ENCODE measurements around the gene CHMP2A. TPM values are rescaled to one million over a fixed set of nuclear protein-coding genes. Genes with fewer than 3 reads are reported as not detected.

The CHMP2A gene
- total RNA-seq, 2 experiments from 2014 or later = 77.7 to 81.9 TPM

GRCh38 chr19:58572026-58572817 is 17.3 kb upstream of the CHMP2A start:
- ChIA-PET POLR2A (interaction anchor here (0.5 to 2.8 kb wide), 4 partner anchors 10 to 305 kb away, joined by 3 to 13 read pairs (median 3); no protein-coding TSS in a partner anchor), CTCF (interaction anchor here (0.6 to 1.7 kb wide), 3 partner anchors 9 to 13 kb away, joined by 3 to 5 read pairs (median 3); no protein-coding TSS in a partner anchor)

GRCh38 chr19:58571575-58571947 is 16.7 kb upstream of the CHMP2A start:
- ChIA-PET CTCF (interaction anchor here (0.6 to 1.7 kb wide), 3 partner anchors 9 to 12 kb away, joined by 3 to 5 read pairs (median 3); no protein-coding TSS in a partner anchor), POLR2A (interaction anchor here (0.7 to 2.8 kb wide), 2 partner anchors 10 to 27 kb away, joined by 3 to 13 read pairs; no protein-coding TSS in a partner anchor)

GRCh38 chr19:58570770-58571574 is 16.1 kb upstream of the CHMP2A start:
- POLR2A ChIA-PET = interaction anchor here (2.8 kb wide), 1 partner anchor 9 kb away, joined by 13 read pairs; no protein-coding TSS in a partner anchor
- CTCF ChIA-PET = interaction anchor here (0.6 to 1.7 kb wide), 3 partner anchors 8 to 11 kb away, joined by 3 to 5 read pairs (median 3); no protein-coding TSS in a partner anchor

GRCh38 chr19:58569943-58570670 is 15.2 kb upstream of the CHMP2A start:
- POLR2A ChIA-PET = no interaction called here
- CTCF ChIA-PET = no interaction called here

- ChIA-PET CTCF (no interaction called here), POLR2A (no interaction called here)
Observed at GRCh38 chr19:58569191-58569942, 14.5 kb upstream of the CHMP2A start.

- POLR2A ChIA-PET = no interaction called here
- CTCF ChIA-PET = interaction anchor here (1.2 kb wide), 1 partner anchor 12 kb away, joined by 5 read pairs; no protein-coding TSS in a partner anchor
Observed at GRCh38 chr19:58568453-58569130, 13.7 kb upstream of the CHMP2A start.

- ChIA-PET CTCF (interaction anchor here (0.9 kb wide), 1 partner anchor 12 kb away, joined by 3 read pairs; the partner anchor contains the start of gene CHMP2A), POLR2A (no interaction called here)
Observed at GRCh38 chr19:58566989-58567388, 12.1 kb upstream of the CHMP2A start.

- POLR2A ChIA-PET = no interaction called here
- CTCF ChIA-PET = no interaction called here
Observed at GRCh38 chr19:58563823-58564222, 8.9 kb upstream of the CHMP2A start.

- ChIA-PET POLR2A (interaction anchor here (1.1 to 3.0 kb wide), 4 partner anchors 9 to 20 kb away, joined by 3 to 13 read pairs (median 6); partner anchors contain the start of gene MZF1), CTCF (interaction anchor here (0.9 to 3.2 kb wide), 4 partner anchors 9 to 43 kb away, joined by 3 to 15 read pairs (median 3); partner anchors contain the start of gene ZBTB45)
Observed at GRCh38 chr19:58563034-58563573, 8.2 kb upstream of the CHMP2A start.

- ChIA-PET CTCF (interaction anchor here (0.9 to 3.2 kb wide), 4 partner anchors 8 to 43 kb away, joined by 3 to 15 read pairs (median 3); partner anchors contain the start of gene ZBTB45), POLR2A (interaction anchor here (0.8 to 3.0 kb wide), 6 partner anchors 9 to 49 kb away, joined by 3 to 13 read pairs (median 6); partner anchors contain the start of gene MZF1)
Observed at GRCh38 chr19:58562122-58563033, 7.5 kb upstream of the CHMP2A start.

- CTCF ChIA-PET = interaction anchor here (3.2 kb wide), 1 partner anchor 42 kb away, joined by 15 read pairs; the partner anchor contains the start of gene ZBTB45
- POLR2A ChIA-PET = interaction anchor here (0.6 to 3.0 kb wide), 6 partner anchors 8 to 99 kb away, joined by 6 to 13 read pairs (median 7); partner anchors contain the start of gene MZF1
Observed at GRCh38 chr19:58561373-58562121, 6.6 kb upstream of the CHMP2A start.

- ChIA-PET POLR2A (interaction anchor here (0.6 to 3.0 kb wide), 4 partner anchors 11 to 98 kb away, joined by 6 to 13 read pairs (median 8); partner anchors contain the start of gene MZF1), CTCF (interaction anchor here (3.2 kb wide), 1 partner anchor 41 kb away, joined by 15 read pairs; the partner anchor contains the start of gene ZBTB45)
Observed at GRCh38 chr19:58560921-58561320, 6.0 kb upstream of the CHMP2A start.

GRCh38 chr19:58560007-58560887 is 5.3 kb upstream of the CHMP2A start:
- ChIA-PET CTCF (interaction anchor here (1.0 to 3.2 kb wide), 4 partner anchors 11 to 41 kb away, joined by 3 to 15 read pairs (median 4); partner anchors contain the start of gene ZBTB45), POLR2A (interaction anchor here (0.6 to 3.0 kb wide), 7 partner anchors 12 to 98 kb away, joined by 3 to 13 read pairs (median 7); partner anchors contain the start of genes MZF1 and ZBTB45)

All from activated CD8-positive, alpha-beta memory T cell treated with anti-CD3 and anti-CD28 coated beads for 36 hours (primary cell).